NT2/D1 (cell line): ENCODE results near the gene PDZD8.

ENCODE experiments used
- DNase-seq: peaks from one replicate; pipeline ENCODE4 v3.0.0-alpha.2; 2011; ENCODE audit warnings: low read depth, low spot score
- H3K27me3 ChIP-seq: 2 replicates; pipeline ENCODE4 v1.6.0; 2011; ENCODE audit warnings: mild to moderate bottlenecking; ENCODE audit not compliant: insufficient read length, insufficient read depth
- H3K36me3 ChIP-seq: 2 replicates; pipeline ENCODE4 v1.6.1; 2011; ENCODE audit warnings: mild to moderate bottlenecking, low read length, mixed read lengths; ENCODE audit not compliant: insufficient read depth, insufficient read length
- H3K4me1 ChIP-seq: 2 replicates; pipeline ENCODE4 v1.5.1; 2011; ENCODE audit not compliant: insufficient read depth, insufficient read length
- H3K4me3 ChIP-seq: 2 replicates; pipeline ENCODE4 v1.5.1; 2011; ENCODE audit warnings: low read depth; ENCODE audit not compliant: insufficient read length
- H3K9ac ChIP-seq: 2 replicates; pipeline ENCODE4 v1.6.0; 2011; ENCODE audit warnings: low read depth; ENCODE audit not compliant: insufficient read length
- H3K9me3 ChIP-seq: 2 replicates; pipeline ENCODE4 v1.5.1; 2011; ENCODE audit warnings: mild to moderate bottlenecking, low read length; ENCODE audit not compliant: insufficient read depth
- SUZ12 ChIP-seq: IDR thresholded peaks from 2 replicates; pipeline ENCODE4 v1.6.1; 2011; ENCODE audit not compliant: insufficient read length, insufficient read depth; ENCODE audit errors: extremely low read depth
- YY1 ChIP-seq: IDR thresholded peaks from 2 replicates; pipeline ENCODE4 v1.6.1; 2011; ENCODE audit not compliant: insufficient read length, insufficient read depth
- ZNF274 ChIP-seq: IDR thresholded peaks from 2 replicates; pipeline ENCODE4 v1.6.1; 2011; ENCODE audit warnings: mild to moderate bottlenecking, low read depth, low read length

The PDZD8 gene

GRCh38 chr10:117250411-117250810, 124.8 kb downstream of the PDZD8 start:
- Histone ChIP-seq H3K4me1 (peaks cover 2% of the 10 kb centered on the region), H3K9me3 (no peaks in the 10 kb centered on the region), H3K36me3 (no peaks in the 10 kb centered on the region), H3K9ac (no peak overlapping the region), H3K4me3 (no peak overlapping the region), H3K27me3 (no peaks in the 10 kb centered on the region)
- TF ChIP-seq SUZ12 = no peak
- no peak for TF ChIP-seq ZNF274
- no peak for TF ChIP-seq YY1
- no peak for DNase-seq

GRCh38 chr10:117249493-117250093, 125.6 kb downstream of the PDZD8 start:
- Histone ChIP-seq H3K9me3 (no peaks in the 10 kb centered on the region), H3K4me3 (no peak overlapping the region), H3K27me3 (peaks cover 2% of the 10 kb centered on the region), H3K4me1 (peaks cover 2% of the 10 kb centered on the region), H3K9ac (no peak overlapping the region), H3K36me3 (no peaks in the 10 kb centered on the region)
- no peak for TF ChIP-seq ZNF274
- TF ChIP-seq SUZ12 = no peak
- TF ChIP-seq YY1 = no peak
- no peak for DNase-seq

GRCh38 chr10:117248750-117249465, 126.3 kb downstream of the PDZD8 start:
- DNase-seq = no peak
- no peak for TF ChIP-seq YY1
- TF ChIP-seq SUZ12 = no peak
- no peak for TF ChIP-seq ZNF274
- H3K36me3 ChIP-seq = no peaks in the 10 kb centered on the region
- H3K4me1 ChIP-seq = peaks cover 2% of the 10 kb centered on the region
- no peak overlapping the region for H3K9ac ChIP-seq
- no peaks in the 10 kb centered on the region for H3K9me3 ChIP-seq
- H3K27me3 ChIP-seq = peaks cover 8% of the 10 kb centered on the region
- no peak overlapping the region for H3K4me3 ChIP-seq

- H3K36me3 ChIP-seq = no peaks in the 10 kb centered on the region
- H3K9me3 ChIP-seq = no peaks in the 10 kb centered on the region
- TF ChIP-seq ZNF274 (no peak), YY1 (no peak)
- no peak overlapping the region for H3K9ac ChIP-seq
- no peak for DNase-seq
- H3K4me1 ChIP-seq = peaks cover 2% of the 10 kb centered on the region
- H3K4me3 ChIP-seq = no peak overlapping the region
- peaks cover 23% of the 10 kb centered on the region for H3K27me3 ChIP-seq
Measured at GRCh38 chr10:117246997-117247671, 128.1 kb downstream of the PDZD8 start.

GRCh38 chr10:117242463-117242832, 132.8 kb downstream of the PDZD8 start:
- Histone ChIP-seq H3K9me3 (no peaks in the 10 kb centered on the region), H3K4me1 (peaks cover 4% of the 10 kb centered on the region), H3K9ac (no peak overlapping the region), H3K4me3 (no peak overlapping the region), H3K27me3 (peaks cover 50% of the 10 kb centered on the region), H3K36me3 (no peaks in the 10 kb centered on the region)
- no peak for DNase-seq
- no peak for TF ChIP-seq ZNF274

GRCh38 chr10:117241541-117242462, 133.4 kb downstream of the PDZD8 start:
- Histone ChIP-seq H3K27me3 (peaks cover 50% of the 10 kb centered on the region), H3K4me1 (peaks cover 4% of the 10 kb centered on the region)
- no peak for DNase-seq

More at GRCh38 chr10:117241541-117242462, 133.4 kb downstream of the PDZD8 start:
- Histone ChIP-seq H3K9me3 (no peaks in the 10 kb centered on the region), H3K4me3 (peak overlapping the region; percentile 43), H3K36me3 (no peaks in the 10 kb centered on the region), H3K9ac (no peak overlapping the region)
- TF ChIP-seq YY1 (no peak), ZNF274 (no peak)
